BE2C (cell line): ENCODE results near the gene ABI3.
A peak's percentile ranks its signal among the peaks of the same experiment; 100 is the strongest.

Source experiments
- DNase-seq: peaks from one replicate; pipeline ENCODE4 v3.0.0-alpha.2; 2020
- H3K27me3 ChIP-seq: fragments of 250-450 bp; sonication (Bioruptor Pico); 2 replicates; pipeline ENCODE4 v1.5.1; 2020; ENCODE audit warnings: mild to moderate bottlenecking
- H3K36me3 ChIP-seq: fragments of 250-450 bp; sonication (Bioruptor Pico); 2 replicates; pipeline ENCODE4 v1.5.1; 2020; ENCODE audit warnings: mild to moderate bottlenecking
- H3K4me1 ChIP-seq: fragments of 250-450 bp; sonication (Bioruptor Pico); 2 replicates; pipeline ENCODE4 v1.5.1; 2020
- H3K4me3 ChIP-seq: 2 replicates; pipeline ENCODE4 v1.5.1; 2011; ENCODE audit warnings: low read depth, low read length
- H3K9me3 ChIP-seq: fragments of 250-450 bp; sonication (Bioruptor Pico); 2 replicates; pipeline ENCODE4 v1.5.1; 2020
- CTCF ChIP-seq: IDR thresholded peaks from 2 replicates; pipeline ENCODE4 v1.5.1; 2012; ENCODE audit warnings: mild to moderate bottlenecking, low read depth, low read length

Gene ABI3

GRCh38 chr17:49223168-49223516 lies 12.6 kb downstream of the ABI3 start:
- no peaks in the 10 kb centered on the region for H3K9me3 ChIP-seq
- TF ChIP-seq CTCF = no peak
- H3K4me1 ChIP-seq = no peaks in the 10 kb centered on the region
- DNase-seq = no peak
- no peaks in the 10 kb centered on the region for H3K36me3 ChIP-seq
- H3K27me3 ChIP-seq = peaks cover 53% of the 10 kb centered on the region
- no peak overlapping the region for H3K4me3 ChIP-seq

GRCh38 chr17:49223517-49224197 lies 13.2 kb downstream of the ABI3 start:
- Histone ChIP-seq H3K27me3 (peaks cover 55% of the 10 kb centered on the region), H3K4me1 (no peaks in the 10 kb centered on the region), H3K36me3 (no peaks in the 10 kb centered on the region), H3K4me3 (no peak overlapping the region), H3K9me3 (no peaks in the 10 kb centered on the region)
- peak; percentile 62 for DNase-seq
- peak; percentile 84 for TF ChIP-seq CTCF

GRCh38 chr17:49224198-49224996 lies 13.9 kb downstream of the ABI3 start:
- no peak overlapping the region for H3K4me3 ChIP-seq
- DNase-seq = no peak
- no peaks in the 10 kb centered on the region for H3K4me1 ChIP-seq
- H3K27me3 ChIP-seq = peaks cover 61% of the 10 kb centered on the region
- H3K36me3 ChIP-seq = no peaks in the 10 kb centered on the region
- H3K9me3 ChIP-seq = no peaks in the 10 kb centered on the region
- no peak for TF ChIP-seq CTCF

GRCh38 chr17:49224997-49225337 lies 14.5 kb downstream of the ABI3 start:
- H3K27me3 ChIP-seq = peaks cover 65% of the 10 kb centered on the region
- H3K4me3 ChIP-seq = no peak overlapping the region
- DNase-seq = no peak
- H3K36me3 ChIP-seq = no peaks in the 10 kb centered on the region
- H3K4me1 ChIP-seq = no peaks in the 10 kb centered on the region
- TF ChIP-seq CTCF = no peak
- H3K9me3 ChIP-seq = no peaks in the 10 kb centered on the region

GRCh38 chr17:49225554-49226236 lies 15.2 kb downstream of the ABI3 start:
- no peaks in the 10 kb centered on the region for H3K9me3 ChIP-seq
- H3K4me1 ChIP-seq = no peaks in the 10 kb centered on the region
- no peak overlapping the region for H3K4me3 ChIP-seq
- DNase-seq = no peak
- peaks cover 69% of the 10 kb centered on the region for H3K27me3 ChIP-seq
- TF ChIP-seq CTCF = no peak
- no peaks in the 10 kb centered on the region for H3K36me3 ChIP-seq
